GM18951 (cell line): ENCODE data around the gene KCNQ2.
A peak's percentile ranks its signal among the peaks of the same experiment; 100 is the strongest.
"Not testable (repeated sequence)": the region's sequence is repeated elsewhere in the genome, so short reads cannot be mapped to it uniquely, and the experiment has no call there.

ENCODE experiments used
- POLR2A ChIP-seq: IDR thresholded peaks from 4 replicates; pipeline ENCODE4 v1.6.1; 2011; ENCODE audit warnings: mild to moderate bottlenecking; ENCODE audit not compliant: insufficient read length, insufficient read depth; ENCODE audit errors: extremely low read depth
- in situ Hi-C: fragments of 300-500 bp; cut with MboI; formaldehyde crosslinking; loops from one replicate; pipeline ENCODE4 v1.12.0; 2022; ENCODE audit warnings: low sequenced_read_pairs, mixed read lengths, inconsistent platforms; ENCODE audit not compliant: unreplicated experiment

Gene KCNQ2

GRCh38 chr20:63471981-63472831 is at the start of gene KCNQ2:
KCNQ2 (minus strand) TSS chr20:63472655; CDS start chr20:63472463, 192 bp downstream.
- TF ChIP-seq POLR2A, result no peak
- in situ Hi-C loops, result no loop called here

GRCh38 chr20:63521602-63522001 is 49.1 kb upstream of the KCNQ2 start:
- in situ Hi-C loops, result no loop called here
- TF ChIP-seq POLR2A, result no peak

GRCh38 chr20:63520934-63521601 is 48.6 kb upstream of the KCNQ2 start:
- TF ChIP-seq POLR2A, result no peak
- in situ Hi-C loops, result no loop called here

- peak; percentile 94 for TF ChIP-seq POLR2A
- in situ Hi-C loops, result no loop called here
Measured at GRCh38 chr20:63520504-63520933, 48.1 kb upstream of the KCNQ2 start, which contains the start of gene PPDPF. PPDPF (plus strand) TSS chr20:63520765; CDS start chr20:63521309, 544 bp downstream.

- in situ Hi-C loops, result no loop called here
- no peak for TF ChIP-seq POLR2A
Measured at GRCh38 chr20:63519668-63520503, 47.4 kb upstream of the KCNQ2 start.

GRCh38 chr20:63518946-63519667 is 46.7 kb upstream of the KCNQ2 start:
- in situ Hi-C loops, result no loop called here
- TF ChIP-seq POLR2A, result no peak

- TF ChIP-seq POLR2A, result no peak
- in situ Hi-C loops, result no loop called here
Measured at GRCh38 chr20:63518351-63518861, 46.0 kb upstream of the KCNQ2 start.

- no peak for TF ChIP-seq POLR2A
- in situ Hi-C loops, result no loop called here
Measured at GRCh38 chr20:63517376-63518309, 45.2 kb upstream of the KCNQ2 start.

GRCh38 chr20:63514520-63514919 is 42.1 kb upstream of the KCNQ2 start:
- in situ Hi-C loops, result not testable (repeated sequence)

GRCh38 chr20:63513207-63513606 is 40.8 kb upstream of the KCNQ2 start:
- TF ChIP-seq POLR2A, result no peak
- in situ Hi-C loops, result no loop called here

GRCh38 chr20:63509088-63509564 is 36.7 kb upstream of the KCNQ2 start:
- in situ Hi-C loops, result no loop called here
- no peak for TF ChIP-seq POLR2A
